ENCODE data around the gene C2orf66. TPM values are rescaled to one million over a fixed set of nuclear protein-coding genes. Genes with fewer than 3 reads are reported as not detected.

Gene C2orf66
- total RNA-seq, 1 experiment from 2014 or later, result 0.84 TPM

GRCh38 chr2:196783431-196784094, 25.6 kb downstream of the C2orf66 start:
- DNase-seq (ENCODE audit: extremely low read depth, low read depth), result no peak

DNA sequence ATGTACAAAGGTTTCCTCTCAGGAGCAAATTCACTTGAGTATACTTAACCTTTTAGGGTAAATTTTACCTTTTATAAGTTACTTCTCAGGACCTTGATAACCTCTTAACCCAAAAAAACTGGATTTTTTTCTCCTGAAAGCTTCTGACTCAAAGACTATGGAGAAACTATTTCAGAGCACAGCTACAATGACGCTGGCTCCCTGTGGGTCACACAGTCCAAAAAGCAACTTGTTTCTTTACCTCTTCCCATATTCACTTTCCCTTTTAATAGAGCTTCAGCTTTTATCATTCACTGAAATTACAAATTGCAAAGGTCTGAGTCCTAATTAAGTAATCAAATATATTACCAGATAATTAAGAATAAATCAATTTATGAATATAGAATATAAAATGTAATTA, 42.1 kb downstream of the C2orf66 start:
- DNase-seq (ENCODE audit: extremely low read depth, low read depth), result no peak

DNA sequence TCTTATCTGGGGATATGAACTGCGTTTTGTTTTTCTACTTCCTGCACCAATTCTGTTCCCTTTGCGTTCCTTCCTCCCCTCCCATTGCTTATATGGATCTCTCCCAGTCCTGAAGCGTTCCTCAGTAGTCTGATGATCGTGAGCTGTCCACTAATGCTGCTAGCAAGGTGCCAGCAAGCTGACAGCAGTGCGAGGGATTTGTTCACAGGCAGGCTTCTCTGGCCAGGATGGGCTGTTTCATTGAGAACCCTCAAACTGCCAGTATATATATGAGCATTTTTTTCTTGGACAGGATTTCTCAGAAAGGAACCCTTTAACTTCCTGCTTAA, 49.8 kb downstream of the C2orf66 start:
- DNase-seq (ENCODE audit: extremely low read depth, low read depth), result no peak

DNA sequence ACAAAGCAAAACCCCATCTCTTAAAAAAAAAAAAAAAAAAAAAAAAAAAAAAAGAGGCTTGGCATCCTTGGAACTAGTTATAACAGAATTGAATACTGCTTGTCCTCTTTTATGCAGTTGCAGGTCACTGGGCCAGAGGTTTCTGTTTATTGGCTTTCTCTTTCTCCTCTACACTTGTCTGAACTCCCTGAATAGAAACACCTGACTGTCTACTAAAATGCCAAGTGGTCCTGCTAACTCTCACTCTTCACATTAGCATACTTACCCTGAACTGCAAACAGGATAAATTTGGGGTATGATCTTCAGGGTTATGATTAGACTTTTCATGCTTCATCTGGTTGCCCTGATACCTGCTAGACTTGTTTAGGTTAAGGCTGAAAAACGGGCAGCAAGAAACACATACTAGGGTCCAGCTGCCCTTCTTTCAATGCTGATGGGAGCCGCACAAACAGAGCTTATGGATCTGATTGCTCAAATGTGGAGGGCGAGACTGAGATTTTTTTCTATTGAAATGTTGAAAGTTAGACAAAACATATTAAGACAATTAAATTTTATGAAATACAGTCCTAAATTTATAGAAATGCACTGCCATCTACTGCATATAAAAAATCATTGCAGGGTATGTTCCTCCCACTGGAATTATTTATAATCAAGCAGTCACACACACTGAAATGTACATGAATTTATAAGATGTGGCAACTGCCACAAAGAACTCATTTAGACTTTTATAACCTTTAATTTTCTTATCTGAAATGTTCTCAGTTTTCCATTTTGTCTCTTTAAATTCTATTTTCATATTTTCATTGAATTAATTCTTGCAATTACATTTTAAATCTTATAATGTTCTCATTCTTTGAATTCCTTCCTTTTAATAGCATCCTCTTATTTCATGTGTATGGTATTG, 50.4 kb downstream of the C2orf66 start:
- DNase-seq (ENCODE audit: extremely low read depth, low read depth), result no peak

Small RNA genes within 50 kb of the gene (small RNA-seq; reads per million reads assigned to genes)
- gene AC012486.1, result 0 reads per million in 2 experiments

Other genes starting within 250 kb of the C2orf66 start
- 5.9 and 6.2 TPM in 2 replicates for gene HECW2, start 215.8 kb downstream of the C2orf66 start, total RNA-seq (2014; rRNA removed; shearing (Covaris generic))
- 7.9 and 14.6 TPM in 2 replicates for gene CCDC150, start 169.6 kb downstream of the C2orf66 start, total RNA-seq (2014; rRNA removed; shearing (Covaris generic))
- 75.0 and 85.5 TPM in 2 replicates for gene GTF3C3, start 9.7 kb downstream of the C2orf66 start, total RNA-seq (2014; rRNA removed; shearing (Covaris generic))
- 11.1 and 13.9 TPM in 2 replicates for gene PGAP1, start 117.4 kb upstream of the C2orf66 start, total RNA-seq (2014; rRNA removed; shearing (Covaris generic))

All from NCI-H460 (cell line).